GM23248 (cell line): ENCODE data around the gene ELMO3.

Experiments used
- EZH2 ChIP-seq: fragments of 200-600 bp; sonication (generic); IDR thresholded peaks from 2 replicates; pipeline ENCODE4 v1.6.1; 2018; ENCODE audit warnings: antibody characterized with exemption, mild to moderate bottlenecking; ENCODE audit not compliant: insufficient read depth, poor library complexity, severe bottlenecking
- EZH2phosphoT487 ChIP-seq: fragments of 200-600 bp; sonication (generic); IDR thresholded peaks from 2 replicates; pipeline ENCODE4 v1.6.1; 2018; ENCODE audit warnings: antibody characterized with exemption, moderate library complexity, mild to moderate bottlenecking, low read depth; ENCODE audit not compliant: insufficient read depth

DNA sequence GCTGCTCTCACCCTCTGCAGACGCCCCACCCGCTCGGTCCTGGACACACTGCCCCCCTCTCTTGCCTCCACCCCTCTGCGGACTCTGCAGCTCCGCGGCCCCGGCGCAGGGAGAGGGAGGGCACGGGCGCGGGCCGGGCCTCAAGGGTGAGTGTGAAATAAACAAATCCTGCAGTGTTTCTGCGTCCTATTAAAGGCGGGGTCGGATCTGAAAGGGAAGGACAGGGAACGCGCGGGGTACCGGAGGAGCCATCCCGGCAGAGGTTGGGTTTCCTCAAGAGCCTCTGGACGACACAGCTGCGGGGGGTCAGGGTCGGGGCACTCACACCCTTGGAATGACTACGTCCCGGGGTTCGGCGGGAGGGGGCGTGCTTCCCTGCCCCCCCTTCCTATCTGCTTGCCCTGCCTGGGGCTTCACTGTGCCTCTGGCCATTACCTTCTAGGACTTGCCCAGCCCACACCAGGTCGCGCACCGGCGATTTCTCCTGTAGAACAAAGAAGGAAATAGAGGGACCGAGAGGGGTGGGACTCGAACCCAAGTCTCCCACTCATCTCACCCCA, 34.9 kb upstream of the ELMO3 start:
- TF ChIP-seq EZH2 (no peak), EZH2phosphoT487 (no peak)
